GM10266 (cell line): ENCODE measurements around the gene OSBPL10.
"Not testable (repeated sequence)": the region's sequence is repeated elsewhere in the genome, so short reads cannot be mapped to it uniquely, and the experiment has no call there.

ENCODE experiments used
- DNase-seq: peaks from one replicate; pipeline ENCODE4 v3.0.0; 2012; ENCODE audit errors: extremely low spot score
- CTCF ChIP-seq: IDR thresholded peaks from 2 replicates; pipeline ENCODE4 v1.5.1; 2012; ENCODE audit warnings: mild to moderate bottlenecking, low read depth; ENCODE audit not compliant: control insufficient read depth, insufficient read depth; ENCODE audit errors: missing control alignments

Gene OSBPL10

GRCh38 chr3:32017286-32017685 lies 36.2 kb upstream of the OSBPL10 start:
- TF ChIP-seq CTCF: no peak
- DNase-seq: no peak

GRCh38 chr3:32015638-32016037 lies 34.6 kb upstream of the OSBPL10 start:
- DNase-seq: not testable (repeated sequence)

GRCh38 chr3:32010699-32011098 lies 29.6 kb upstream of the OSBPL10 start:
- not testable (repeated sequence) for DNase-seq

GRCh38 chr3:32009957-32010356 lies 28.9 kb upstream of the OSBPL10 start:
- no peak for DNase-seq
- TF ChIP-seq CTCF: no peak

GRCh38 chr3:32009101-32009500 lies 28.0 kb upstream of the OSBPL10 start:
- no peak for TF ChIP-seq CTCF
- DNase-seq: no peak

GRCh38 chr3:32004113-32004765 lies 23.2 kb upstream of the OSBPL10 start:
- DNase-seq: no peak
- no peak for TF ChIP-seq CTCF

GRCh38 chr3:32003380-32003779 lies 22.3 kb upstream of the OSBPL10 start:
- TF ChIP-seq CTCF: no peak
- DNase-seq: no peak

GRCh38 chr3:32002561-32003368 lies 21.7 kb upstream of the OSBPL10 start:
- DNase-seq: no peak
- TF ChIP-seq CTCF: no peak
